Spleen (tissue), 11 donors: ENCODE results near the gene BANP. TPM values are rescaled to one million over a fixed set of nuclear protein-coding genes. Genes with fewer than 3 reads are reported as not detected.

Source experiments
- DNase-seq: peaks from one replicate; pipeline ENCODE4 v3.0.0-alpha.2; 2020
- H3K27ac ChIP-seq, 8 donors: fragments of 200-600 bp; sonication (generic) in 7 of 8; 1 replicate in 4 of 8; 2 replicates in 4 of 8; pipeline versions ENCODE4 v1.5.0 to v1.8.0; 2016 to 2021; ENCODE audit warnings: inconsistent platforms in 4 of 8, mild to moderate bottlenecking in 4 of 8, moderate library complexity in 1 of 8
- H3K27me3 ChIP-seq, 7 donors: fragments of 200-600 bp; sonication (generic) in 6 of 7; replicated peaks in 1 of 7; 1 replicate in 4 of 7; 2 replicates in 3 of 7; pipeline versions ENCODE4 v1.5.0 to v1.8.0; 2016 to 2021; ENCODE audit warnings: inconsistent platforms in 3 of 7, mild to moderate bottlenecking in 1 of 7
- H3K36me3 ChIP-seq, 6 donors: fragments of 200-600 bp; sonication (generic) in 5 of 6; 1 replicate in 4 of 6; 2 replicates in 2 of 6; pipeline versions ENCODE4 v1.5.0 to v1.8.0; 2016 to 2021; ENCODE audit warnings: inconsistent platforms in 2 of 6
- H3K4me1 ChIP-seq, 6 donors: fragments of 200-600 bp; sonication (generic) in 5 of 6; 1 replicate in 3 of 6; 2 replicates in 3 of 6; pipeline versions ENCODE4 v1.5.0 to v1.8.0; 2016 to 2021; ENCODE audit warnings: inconsistent platforms in 3 of 6
- H3K4me3 ChIP-seq, 8 donors: fragments of 200-600 bp; sonication (generic) in 7 of 8; 1 replicate in 4 of 8; 2 replicates in 4 of 8; pipeline versions ENCODE4 v1.5.0 to v1.8.0; 2016 to 2021; ENCODE audit warnings: inconsistent platforms in 4 of 8, mild to moderate bottlenecking in 4 of 8, moderate library complexity in 2 of 8
- H3K9me3 ChIP-seq, 8 donors: fragments of 200-600 bp; sonication (generic) in 7 of 8; 1 replicate in 4 of 8; 2 replicates in 4 of 8; pipeline versions ENCODE4 v1.5.0 to v1.8.0; 2016 to 2021; ENCODE audit warnings: inconsistent platforms in 4 of 8
- CTCF ChIP-seq, 11 experiments: fragments of 200-600 bp in 7 of 11; fragments of 450-650 bp in 4 of 11; sonication (generic) in 4 of 11; IDR thresholded peaks in 8 of 11; conservative IDR thresholded peaks in 3 of 11; 1 replicate in 7 of 11; 2 replicates in 4 of 11; pipeline versions ENCODE4 v1.4.0 to v1.8.0; 2016 to 2021; ENCODE audit warnings: antibody characterized with exemption in 11 of 11, inconsistent platforms in 4 of 11, mild to moderate bottlenecking in 1 of 11
- POLR2A ChIP-seq, 3 donors: fragments of 450-650 bp; IDR thresholded peaks; one replicate each; pipeline ENCODE4 v1.5.1; 2017; ENCODE audit warnings: antibody characterized with exemption in 3 of 3, mild to moderate bottlenecking in 1 of 3
- POLR2AphosphoS5 ChIP-seq, 3 donors: sonication (generic); formaldehyde crosslinking; IDR thresholded peaks; one replicate each; pipeline ENCODE4 v1.5.1; 2017; ENCODE audit warnings: antibody characterized with exemption in 3 of 3
- WGBS, 5 donors: extraction: QIAGEN DNeasy Blood & Tissue Kit in 3 of 5; methylation state at CpG; one replicate each; pipeline versions ENCODE4 v1.1.5 to v1.1.7; 2013 to 2018; 5-methylcytosine and 5-hydroxymethylcytosine counted together
- intact Hi-C: fragments of 100-400 bp; cut with DNase I; formaldehyde crosslinking; loops from one replicate; pipeline ENCODE4 v1.15.0; 2023; ENCODE audit warnings: low total_unique reads
- polyA plus RNA-seq, 3 donors: library from polyadenylated mRNA; stranded (reverse); fragments of 200-250 nt; gene quantifications; one replicate each; pipeline ENCODE4 v1.2.1, GENCODE V29; 2013
- total RNA-seq, 7 donors: library from RNA; depleted of rRNA in 3 of 7; stranded (reverse); fragments of >200 nt in 3 of 7; fragmentation: NEBNext Ultra II Directional in 4 of 7; extraction: Animal tissue kit (Norgen Biotek cat#: 25700) in 4 of 7; gene quantifications; one replicate each; pipeline versions ENCODE4 v1.1.0 to v1.2.1, GENCODE V29; 2016 to 2021
- donor health status: healthy with polysubstance abuse.
- donor health status: DM: no; HTN: no; CAD: no; lungs with moderate emphysema.
- donor health status: DM: no; HTN: no; CAD: no.
- donor health status: Bipolar disorder and iron deficiency.
- donor health status: healthy.
- donor health status: DM: no; HTN: no; CAD: no.
- donor health status: DM: yes; HTN: yes; CAD: no.

The BANP gene
- total and polyA plus RNA-seq, 10 donors = 15.9 to 57.1 (median 42.7) TPM

GRCh38 chr16:88062341-88063210, 111.3 kb downstream of the BANP start:
- peak; percentile 63 for DNase-seq
- intact Hi-C loops = no loop called here
- Histone ChIP-seq H3K27ac (no peak overlapping the region), H3K4me3 (no peak overlapping the region), H3K9me3 (no peaks in the 10 kb centered on the region), H3K27me3 (no peaks in the 10 kb centered on the region), H3K36me3 (peaks cover 0 to 100% (median 27%) of the 10 kb centered on the region in 6 donors), H3K4me1 (peaks cover 0 to 4% (median 0%) of the 10 kb centered on the region in 6 donors)
- WGBS, 5 donors = 84 to 89% (median 87%) methylated on average over 30 of the region's 30 CpGs
- TF ChIP-seq POLR2AphosphoS5 (IDR thresholded peaks at IDR 0.05) (no peak), CTCF (IDR thresholded peaks at IDR 0.05 in 8 of 11, conservative IDR thresholded peaks at IDR 0.05 in 3 of 11) (no peak), POLR2A (IDR thresholded peaks at IDR 0.05) (no peak)

GRCh38 chr16:88063211-88063773, 112.1 kb downstream of the BANP start:
- no peaks in the 10 kb centered on the region for H3K27me3 ChIP-seq
- DNase-seq = peak; percentile 56
- H3K4me3 ChIP-seq = no peak overlapping the region
- 87 to 91% (median 88%) methylated on average over 16 of the region's 16 CpGs for WGBS, 5 donors
- TF ChIP-seq CTCF (IDR thresholded peaks at IDR 0.05 in 8 of 11, conservative IDR thresholded peaks at IDR 0.05 in 3 of 11) (no peak), POLR2AphosphoS5 (IDR thresholded peaks at IDR 0.05) (no peak), POLR2A (IDR thresholded peaks at IDR 0.05) (no peak)
- no peak overlapping the region for H3K27ac ChIP-seq
- intact Hi-C loops = no loop called here
- H3K36me3 ChIP-seq = peaks cover 0 to 100% (median 25%) of the 10 kb centered on the region in 6 donors
- no peaks in the 10 kb centered on the region for H3K9me3 ChIP-seq
- peaks cover 0 to 8% (median 2%) of the 10 kb centered on the region in 6 donors for H3K4me1 ChIP-seq

- peak; percentile 57 for DNase-seq
- Histone ChIP-seq H3K4me3 (no peak overlapping the region), H3K4me1 (peaks cover 0 to 17% (median 10%) of the 10 kb centered on the region in 6 donors), H3K36me3 (peaks cover 0 to 100% (median 26%) of the 10 kb centered on the region in 6 donors), H3K9me3 (no peaks in the 10 kb centered on the region), H3K27me3 (no peaks in the 10 kb centered on the region), H3K27ac (no peak overlapping the region)
- intact Hi-C loops = no loop called here
- WGBS, 5 donors = 94 to 97% (median 97%) methylated on average over 26 to 31 of the region's 31 CpGs
- TF ChIP-seq CTCF (IDR thresholded peaks at IDR 0.05 in 8 of 11, conservative IDR thresholded peaks at IDR 0.05 in 3 of 11) = no peak
- no peak for TF ChIP-seq POLR2AphosphoS5 (IDR thresholded peaks at IDR 0.05)
- no peak for TF ChIP-seq POLR2A (IDR thresholded peaks at IDR 0.05)
Measured at GRCh38 chr16:88064011-88064888, 113.0 kb downstream of the BANP start.
